ENCODE data around the gene SGMS1.
"Not testable (repeated sequence)": the region's sequence is repeated elsewhere in the genome, so short reads cannot be mapped to it uniquely, and the experiment has no call there.

SGMS1 gene

GRCh38 chr10:50390302-50390701 lies 233.5 kb downstream of the SGMS1 start:
- FAIRE-seq: no peak

DNA sequence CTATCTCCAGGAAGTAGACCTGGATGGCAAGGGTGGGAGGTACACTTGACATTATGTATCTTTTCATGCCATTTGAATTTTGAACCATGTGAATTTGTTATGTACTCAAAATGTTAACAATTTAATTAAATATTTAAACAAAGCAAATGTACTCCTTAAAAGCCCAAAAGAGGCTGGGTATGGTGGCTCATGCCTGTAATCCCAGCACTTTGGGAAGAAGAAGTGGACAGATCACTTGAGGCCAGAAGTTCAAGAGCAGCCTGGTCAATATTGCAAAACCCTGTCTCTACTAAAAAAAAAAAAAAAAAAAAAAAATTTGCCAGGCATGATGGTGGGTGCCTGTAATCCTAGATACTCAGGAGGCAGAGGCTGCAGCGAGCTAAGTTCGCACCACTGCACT lies 235.6 kb downstream of the SGMS1 start:
- FAIRE-seq: no peak

GRCh38 chr10:50387732-50388073 lies 236.1 kb downstream of the SGMS1 start:
- FAIRE-seq: no peak

GRCh38 chr10:50387007-50387731 lies 236.6 kb downstream of the SGMS1 start:
- FAIRE-seq: no peak

DNA sequence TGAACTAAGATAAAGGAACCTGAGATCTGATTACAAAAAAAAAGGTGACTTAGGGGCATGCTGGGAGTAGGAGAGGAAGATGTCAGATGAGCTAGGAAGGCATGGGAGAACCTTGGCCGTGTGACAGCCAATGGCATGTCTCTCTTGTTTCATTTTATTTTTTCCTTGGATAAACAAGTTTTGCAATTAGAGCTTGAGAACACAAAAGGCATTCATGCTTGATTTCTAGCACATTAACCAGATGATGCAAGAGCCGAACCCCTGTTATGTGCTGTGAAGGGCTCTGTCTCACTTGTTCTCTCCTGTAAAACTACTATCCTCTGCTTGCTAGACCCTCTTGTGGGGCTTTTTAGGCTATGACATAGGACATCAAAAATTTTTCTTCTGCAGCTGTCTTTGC lies 238.1 kb downstream of the SGMS1 start:
- FAIRE-seq: no peak

DNA sequence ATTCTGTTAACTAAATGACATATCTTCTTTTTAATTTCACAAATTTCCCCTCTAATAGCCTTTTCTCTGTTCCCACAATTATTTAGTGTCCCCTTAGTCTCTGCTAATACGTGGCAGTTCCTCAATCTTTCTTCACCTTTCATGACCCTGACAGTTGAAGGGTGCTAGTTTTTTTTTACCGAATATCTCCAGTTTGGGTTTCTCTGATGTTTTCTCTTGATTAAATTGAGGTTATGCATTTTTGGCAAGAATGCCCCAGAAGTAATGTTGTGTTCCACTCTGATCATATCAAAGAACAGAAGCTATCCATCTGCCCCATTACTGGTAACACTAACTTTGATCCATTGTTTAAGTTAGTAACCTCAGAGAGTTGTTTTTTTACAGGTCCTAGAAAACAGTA lies 238.9 kb downstream of the SGMS1 start:
- no peak for FAIRE-seq

GRCh38 chr10:50384238-50384637 lies 239.5 kb downstream of the SGMS1 start:
- no peak for FAIRE-seq

GRCh38 chr10:50382576-50383023 lies 241.2 kb downstream of the SGMS1 start:
- FAIRE-seq: no peak

DNA sequence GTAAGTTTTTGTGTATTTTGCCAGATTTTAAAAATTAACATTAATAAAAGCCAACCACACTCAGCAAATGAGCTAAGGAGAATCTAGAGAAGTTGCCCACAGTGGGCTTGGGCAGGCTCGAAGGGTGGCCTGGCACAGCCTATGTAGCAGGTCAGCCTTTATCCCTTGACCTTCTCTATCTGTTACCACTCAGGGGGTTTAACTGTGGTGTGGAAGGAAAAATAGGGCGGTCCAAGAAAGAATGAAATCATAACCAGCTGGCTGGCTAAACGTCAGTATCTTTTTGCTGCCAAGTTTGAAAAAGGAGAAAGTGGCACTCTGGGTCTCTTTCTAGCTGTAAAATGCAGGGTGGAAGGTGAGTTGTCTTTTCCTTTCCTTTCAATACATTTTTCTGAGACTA lies 242.1 kb downstream of the SGMS1 start:
- FAIRE-seq: no peak

- no peak for FAIRE-seq
These were observed 244.1 kb downstream of the SGMS1 start for GRCh38 chr10:50379616-50380015.

DNA sequence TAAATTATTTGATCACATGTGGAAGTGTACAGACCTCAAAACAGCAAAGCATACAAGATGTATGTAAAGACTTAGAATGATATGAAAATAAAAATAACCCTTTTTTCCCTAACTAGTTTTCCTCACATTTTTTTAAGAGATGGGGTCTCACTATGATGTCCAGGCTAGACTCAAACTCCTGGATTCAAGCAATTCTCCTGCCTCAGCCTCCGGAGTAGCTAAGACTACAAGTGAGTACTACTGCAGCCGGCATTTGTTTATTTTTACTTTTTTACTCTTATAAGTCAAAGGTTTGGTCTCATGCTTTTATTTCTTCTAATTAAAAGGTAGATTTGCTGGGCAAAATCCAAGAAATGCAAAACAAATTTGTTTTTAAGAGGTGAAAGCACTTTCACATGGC lies 248.0 kb downstream of the SGMS1 start:
- FAIRE-seq: no peak

- FAIRE-seq: no peak
These were observed 248.7 kb downstream of the SGMS1 start for GRCh38 chr10:50375051-50375452.

DNA sequence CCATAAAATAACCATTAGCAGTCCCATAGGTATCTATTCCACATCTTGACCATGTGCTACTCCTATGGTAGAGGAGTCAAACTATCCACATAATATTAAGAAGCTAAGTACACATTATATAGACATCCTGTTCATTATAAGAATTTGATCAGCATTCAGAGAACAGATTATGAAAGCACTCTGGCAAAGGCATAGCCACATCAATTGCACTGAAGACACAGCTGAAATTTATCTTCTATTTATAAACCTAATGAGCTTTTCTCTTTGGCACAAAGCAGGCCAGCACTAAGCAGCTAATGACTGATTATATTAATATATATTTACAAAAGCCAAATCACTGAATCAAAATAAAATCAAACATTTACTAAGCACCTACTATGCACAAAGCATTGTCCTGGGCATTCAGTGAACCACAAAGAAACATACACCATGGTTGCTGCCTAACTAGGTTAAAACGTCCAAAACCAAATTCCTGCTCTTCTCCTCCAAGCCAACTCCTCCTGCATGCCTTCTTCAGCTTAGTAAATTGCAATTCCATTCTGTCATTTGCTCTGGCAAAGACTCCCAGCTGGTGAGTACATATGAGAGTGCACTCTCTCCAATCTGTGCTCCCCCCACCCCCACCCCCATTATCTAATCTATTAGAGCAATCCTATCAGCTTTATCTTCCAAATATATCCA lies 249.8 kb downstream of the SGMS1 start:
- FAIRE-seq: no peak

DNA sequence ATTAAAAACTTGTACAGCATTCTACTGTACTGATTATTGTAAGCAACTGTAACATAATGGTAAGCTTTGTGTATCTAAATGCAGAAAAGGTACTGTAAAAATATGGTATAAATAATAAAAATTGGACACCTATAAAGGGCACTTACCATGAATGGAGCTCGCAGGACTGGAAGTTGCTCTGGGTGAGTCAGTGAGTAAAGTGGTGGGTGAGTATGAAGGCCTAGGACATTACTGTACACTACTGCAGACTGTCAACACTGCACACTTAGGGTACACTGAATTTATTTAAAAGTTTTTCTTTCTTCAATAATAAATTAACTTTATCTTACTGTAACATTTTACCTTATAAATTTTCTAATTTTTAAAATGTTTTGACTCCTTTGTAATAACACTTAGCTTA lies 253.8 kb downstream of the SGMS1 start:
- FAIRE-seq: no peak

GRCh38 chr10:50367732-50368131 lies 256.0 kb downstream of the SGMS1 start:
- FAIRE-seq: no peak

- FAIRE-seq: not testable (repeated sequence)
These were observed 257.3 kb downstream of the SGMS1 start for GRCh38 chr10:50366421-50366820.

- FAIRE-seq: not testable (repeated sequence)
These were observed 259.0 kb downstream of the SGMS1 start for GRCh38 chr10:50364730-50365129.

GRCh38 chr10:50362547-50363125 lies 261.1 kb downstream of the SGMS1 start:
- no peak for FAIRE-seq

GRCh38 chr10:50361946-50362345 lies 261.8 kb downstream of the SGMS1 start:
- no peak for FAIRE-seq

- FAIRE-seq: no peak
These were observed 263.5 kb downstream of the SGMS1 start for GRCh38 chr10:50360077-50360850.

- no peak for FAIRE-seq
These were observed 264.6 kb downstream of the SGMS1 start for GRCh38 chr10:50358925-50359687.

GRCh38 chr10:50358411-50358810 lies 265.3 kb downstream of the SGMS1 start:
- FAIRE-seq: no peak

DNA sequence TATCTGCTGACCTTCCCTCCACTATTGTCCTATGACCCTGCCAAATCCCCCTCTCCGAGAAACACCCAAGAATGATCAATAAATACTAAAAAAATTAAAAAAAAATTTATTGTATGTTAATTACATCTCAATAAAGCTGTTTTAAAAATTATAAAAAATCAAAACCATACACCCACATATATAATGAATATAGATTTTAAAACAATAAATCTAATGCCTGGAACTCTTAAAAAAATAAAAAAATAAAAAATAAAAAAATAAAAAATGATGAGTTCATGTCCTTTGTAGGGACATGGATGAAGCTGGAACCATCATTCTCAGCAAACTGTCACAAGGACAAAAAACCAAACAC lies 267.3 kb downstream of the SGMS1 start:
- FAIRE-seq: not testable (repeated sequence)

Data from colon (tissue), 2 donors.